LNCaP clone FGC (cell line): ENCODE results near the gene CFAP57.
A peak's percentile ranks its signal among the peaks of the same experiment; 100 is the strongest.

ENCODE experiments used
- DNase-seq: peaks from one replicate; pipeline ENCODE4 v3.0.0-alpha.2; 2011; ENCODE audit warnings: low read depth
- H3K4me3 ChIP-seq: 2 replicates; pipeline ENCODE4 v1.5.1; 2011; ENCODE audit warnings: mild to moderate bottlenecking, low read depth, low read length, control low read depth
- TF ChIP-seq, protein P1 (sequence below): IDR thresholded peaks from 2 replicates; pipeline ENCODE4 v1.5.1; 2012; ENCODE audit warnings: mild to moderate bottlenecking; ENCODE audit not compliant: control insufficient read depth, insufficient read depth; ENCODE audit errors: extremely low read depth

CFAP57 gene

DNA sequence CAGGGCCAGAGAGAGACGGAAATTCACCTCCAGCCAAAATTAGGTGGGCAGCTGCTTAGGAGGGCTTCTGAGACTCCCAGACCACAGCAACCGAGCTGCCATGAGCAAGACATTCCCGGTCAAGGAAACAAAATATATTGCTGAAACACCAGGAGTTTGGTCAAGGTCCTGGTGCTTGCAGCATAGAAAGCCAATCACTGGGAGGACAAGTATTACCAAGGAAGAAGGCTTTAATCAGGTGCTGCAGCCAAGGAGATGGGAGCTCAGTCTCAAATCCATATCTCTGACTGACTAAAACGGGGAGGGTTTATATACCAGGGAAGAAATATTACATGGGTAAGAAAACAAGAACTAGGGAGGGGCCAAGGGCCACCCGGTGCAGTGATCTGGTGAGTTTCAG, 78.9 kb downstream of the CFAP57 start:
- TF ChIP-seq, protein P1, sequence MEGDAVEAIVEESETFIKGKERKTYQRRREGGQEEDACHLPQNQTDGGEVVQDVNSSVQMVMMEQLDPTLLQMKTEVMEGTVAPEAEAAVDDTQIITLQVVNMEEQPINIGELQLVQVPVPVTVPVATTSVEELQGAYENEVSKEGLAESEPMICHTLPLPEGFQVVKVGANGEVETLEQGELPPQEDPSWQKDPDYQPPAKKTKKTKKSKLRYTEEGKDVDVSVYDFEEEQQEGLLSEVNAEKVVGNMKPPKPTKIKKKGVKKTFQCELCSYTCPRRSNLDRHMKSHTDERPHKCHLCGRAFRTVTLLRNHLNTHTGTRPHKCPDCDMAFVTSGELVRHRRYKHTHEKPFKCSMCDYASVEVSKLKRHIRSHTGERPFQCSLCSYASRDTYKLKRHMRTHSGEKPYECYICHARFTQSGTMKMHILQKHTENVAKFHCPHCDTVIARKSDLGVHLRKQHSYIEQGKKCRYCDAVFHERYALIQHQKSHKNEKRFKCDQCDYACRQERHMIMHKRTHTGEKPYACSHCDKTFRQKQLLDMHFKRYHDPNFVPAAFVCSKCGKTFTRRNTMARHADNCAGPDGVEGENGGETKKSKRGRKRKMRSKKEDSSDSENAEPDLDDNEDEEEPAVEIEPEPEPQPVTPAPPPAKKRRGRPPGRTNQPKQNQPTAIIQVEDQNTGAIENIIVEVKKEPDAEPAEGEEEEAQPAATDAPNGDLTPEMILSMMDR, result no peak
- no peak for DNase-seq
- no peak overlapping the region for H3K4me3 ChIP-seq

DNA sequence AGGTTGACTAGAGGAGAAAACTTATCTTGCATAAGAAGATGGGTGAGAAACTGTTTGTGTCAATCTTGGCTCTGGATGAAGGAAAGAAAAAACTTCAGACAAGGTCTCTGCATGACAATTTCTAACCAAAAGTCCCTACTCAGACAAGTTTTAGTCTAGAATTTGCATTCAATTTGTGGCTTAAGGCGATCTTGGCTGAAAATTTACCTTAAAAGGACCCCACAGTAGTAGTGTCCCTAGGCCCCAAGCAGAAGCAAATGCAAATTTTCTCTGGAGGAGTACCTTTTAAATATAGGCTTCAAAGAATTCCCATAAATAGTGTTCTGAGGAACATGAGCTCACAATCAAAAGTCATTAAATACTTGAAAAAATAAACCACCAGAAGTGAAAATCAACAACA, 80.1 kb downstream of the CFAP57 start:
- DNase-seq, result no peak
- no peak overlapping the region for H3K4me3 ChIP-seq
- TF ChIP-seq, protein P1, result no peak

DNA sequence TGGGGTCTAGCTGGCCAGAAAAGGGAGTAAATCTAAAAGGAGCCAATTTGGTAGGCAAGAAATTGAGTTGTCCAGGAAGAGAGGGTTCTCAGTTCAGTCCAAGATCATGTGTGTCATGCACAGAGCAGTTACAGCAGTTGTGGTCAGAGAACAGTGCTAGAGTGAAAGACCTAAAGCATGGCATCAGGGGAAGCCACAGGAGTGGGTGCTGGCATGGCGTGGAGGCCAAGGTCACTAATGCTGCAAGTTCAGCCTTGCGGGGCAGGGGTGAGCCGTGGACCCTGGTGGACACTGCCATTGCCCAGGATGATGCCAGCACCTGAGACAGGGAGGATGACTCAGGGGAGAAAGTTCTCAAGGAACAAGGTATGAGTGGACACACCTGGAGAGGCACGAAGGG, 81.0 kb downstream of the CFAP57 start:
- DNase-seq, result no peak
- no peak overlapping the region for H3K4me3 ChIP-seq
- TF ChIP-seq, protein P1, result no peak

DNA sequence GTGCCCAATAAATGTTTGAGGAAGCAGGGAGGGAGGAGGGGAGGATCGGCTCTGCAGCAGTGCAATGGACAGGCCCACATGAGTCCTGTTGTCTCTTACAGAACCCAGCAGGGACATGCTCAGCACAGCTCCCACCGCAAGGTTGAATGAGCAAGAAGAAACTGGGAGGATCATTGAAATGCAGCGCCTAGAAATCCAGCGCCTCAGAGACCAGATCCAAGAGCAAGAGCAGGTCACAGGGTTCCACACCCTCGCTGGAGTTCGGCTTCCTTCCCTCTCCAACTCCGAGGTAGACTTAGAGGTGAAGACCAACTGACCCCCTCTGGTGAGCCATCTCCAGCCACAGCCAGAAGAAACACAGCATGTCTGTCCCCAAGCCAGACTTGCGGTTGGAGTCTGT, 81.7 kb downstream of the CFAP57 start:
- no peak for DNase-seq
- TF ChIP-seq, protein P1, result no peak
- H3K4me3 ChIP-seq, result no peak overlapping the region

DNA sequence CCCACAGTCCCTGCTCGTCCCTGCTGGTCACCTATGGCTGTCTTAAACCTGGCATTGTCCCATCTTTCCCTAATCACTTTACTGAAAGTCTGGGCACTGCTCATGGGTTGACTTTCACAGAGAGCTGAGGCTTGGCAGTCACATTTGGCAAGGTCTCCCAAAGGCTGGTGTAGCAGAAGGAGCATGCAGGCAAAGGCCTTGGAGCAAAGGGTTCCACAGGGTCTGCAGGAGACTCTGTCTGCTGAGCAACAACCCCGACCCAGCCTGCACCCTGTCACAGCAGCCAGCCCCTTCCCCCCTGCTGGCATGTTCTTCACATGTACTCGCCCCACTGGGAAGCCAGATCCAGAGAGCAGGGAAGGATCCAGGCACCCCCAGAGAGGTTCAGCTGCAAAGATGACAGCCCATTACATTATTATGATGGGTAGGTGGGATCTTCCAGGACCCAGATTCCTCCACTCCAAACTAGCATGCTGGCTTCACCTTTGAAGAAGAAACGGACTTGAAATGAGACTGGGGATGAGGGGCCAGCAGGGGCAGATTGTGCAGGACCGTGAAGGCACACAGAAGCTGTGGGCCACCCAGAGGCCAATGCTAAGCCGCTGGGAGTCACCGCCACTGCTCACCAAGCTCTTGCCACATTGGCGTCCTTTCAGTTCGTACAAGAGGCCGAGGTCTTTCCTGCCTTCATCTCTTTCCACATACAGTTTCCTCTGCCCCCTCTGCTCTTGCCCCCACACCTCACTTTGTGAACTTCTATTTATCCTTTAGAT, 83.5 kb downstream of the CFAP57 start:
- no peak for DNase-seq
- H3K4me3 ChIP-seq, result no peak overlapping the region
- TF ChIP-seq, protein P1, result no peak

DNA sequence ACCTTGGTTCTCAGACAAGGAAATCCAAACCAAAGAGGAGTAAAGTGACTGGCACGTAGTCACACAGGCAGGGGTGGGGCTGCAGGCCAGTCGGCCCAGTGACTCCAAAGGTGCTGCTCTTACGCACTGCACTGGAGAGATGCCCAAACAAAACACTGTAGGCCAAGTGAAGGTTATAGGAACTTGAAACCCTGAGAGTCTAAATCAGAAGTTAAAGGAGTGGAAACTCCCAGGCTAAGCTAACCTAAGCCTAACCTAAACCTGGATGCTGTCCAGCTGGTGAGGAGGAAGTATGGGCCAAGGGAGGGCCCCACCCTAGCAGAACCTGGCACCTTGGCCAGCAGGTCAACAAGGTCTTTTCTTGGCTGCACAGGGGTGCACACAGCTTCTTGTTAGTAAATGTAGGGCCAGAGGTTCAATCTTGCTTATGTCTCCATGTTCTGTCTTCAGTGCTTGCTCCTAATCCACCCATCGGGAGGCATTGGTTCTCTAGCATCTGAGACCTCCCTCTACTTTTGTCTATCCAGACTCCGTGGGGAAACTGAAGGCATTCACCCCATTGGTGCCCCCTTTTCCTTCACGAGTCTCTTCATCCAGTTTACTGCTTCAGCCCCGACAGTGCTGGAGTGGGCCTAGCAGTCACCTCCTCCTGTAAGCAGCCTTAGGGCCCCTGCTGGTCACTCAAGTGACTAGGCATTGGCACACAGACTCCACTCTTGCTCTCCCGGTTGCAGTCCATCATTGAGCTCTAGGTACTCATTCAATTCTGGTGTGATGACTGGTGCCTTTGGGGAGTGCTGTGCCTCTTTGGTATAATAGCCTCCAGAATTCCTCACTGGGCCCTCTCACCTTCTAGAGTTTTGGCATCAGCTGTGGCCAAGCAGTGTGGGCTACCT, 84.8 kb downstream of the CFAP57 start:
- TF ChIP-seq, protein P1, result no peak
- H3K4me3 ChIP-seq, result no peak overlapping the region
- DNase-seq, result peak; percentile 79
